GM19351 (cell line): Measurements from ENCODE around the gene PEA15.
A peak's percentile ranks its signal among the peaks of the same experiment; 100 is the strongest.

ENCODE experiments used
- ATAC-seq: cut with Tn5 transposase; IDR thresholded peaks from one replicate; pipeline ENCODE4 v1.9.1; 2021; ENCODE audit warnings: mild to moderate bottlenecking, moderate library complexity; ENCODE audit not compliant: unreplicated experiment

The PEA15 gene

GRCh38 chr1:160236806-160237205, 31.6 kb downstream of the PEA15 start:
- no peak for ATAC-seq

- ATAC-seq, result no peak
These were observed 32.4 kb downstream of the PEA15 start for GRCh38 chr1:160237558-160237957.

GRCh38 chr1:160238408-160238807, 33.2 kb downstream of the PEA15 start:
- ATAC-seq, result no peak

GRCh38 chr1:160239582-160240299, 34.6 kb downstream of the PEA15 start:
- no peak for ATAC-seq

GRCh38 chr1:160243767-160244166, 38.6 kb downstream of the PEA15 start:
- ATAC-seq, result no peak

- no peak for ATAC-seq
These were observed 39.0 kb downstream of the PEA15 start for GRCh38 chr1:160244209-160244608.

- no peak for ATAC-seq
These were observed 40.2 kb downstream of the PEA15 start for GRCh38 chr1:160245434-160245833.

GRCh38 chr1:160247053-160247452, 41.9 kb downstream of the PEA15 start:
- no peak for ATAC-seq

- no peak for ATAC-seq
These were observed 45.8 kb downstream of the PEA15 start for GRCh38 chr1:160251011-160251410.

- ATAC-seq, result peak; percentile 88
These were observed 46.7 kb downstream of the PEA15 start for GRCh38 chr1:160251687-160252526.

- no peak for ATAC-seq
These were observed 50.7 kb downstream of the PEA15 start for GRCh38 chr1:160255781-160256300.

- no peak for ATAC-seq
These were observed 51.3 kb downstream of the PEA15 start for GRCh38 chr1:160256396-160257046.

GRCh38 chr1:160257411-160258015, 52.3 kb downstream of the PEA15 start:
- no peak for ATAC-seq

GRCh38 chr1:160258177-160258798, 53.1 kb downstream of the PEA15 start:
- ATAC-seq, result no peak

GRCh38 chr1:160260406-160261382, 55.5 kb downstream of the PEA15 start:
- ATAC-seq, result no peak

- ATAC-seq, result peak; percentile 37
These were observed 56.3 kb downstream of the PEA15 start for GRCh38 chr1:160261556-160261892.

- peak; percentile 78 for ATAC-seq
These were observed 57.0 kb downstream of the PEA15 start, which contains the start of gene DCAF8 for GRCh38 chr1:160261893-160262794. Gene DCAF8 (minus strand): TSS chr1:160262549. CDS start chr1:160244008, 18,541 bp downstream.

- ATAC-seq, result no peak
These were observed 59.7 kb downstream of the PEA15 start for GRCh38 chr1:160264795-160265307.
